ENCODE measurements around the gene SHC2. TPM values are rescaled to one million over a fixed set of nuclear protein-coding genes. Genes with fewer than 3 reads are reported as not detected.

SHC2 gene
- total and polyA plus RNA-seq, 9 of the 15 experiments (the other 6 are each of a cell fraction or from before 2014, with no cell fraction given): 0.14 to 0.36 (median 0.17) TPM; not detected in 5

- no peak for TF ChIP-seq MBD1 (CRISPR knock-in tag; IDR thresholded peaks at IDR 0.05)
- TF ChIP-seq ZNF592 (IDR thresholded peaks at IDR 0.05): no peak
- no peak for TF ChIP-seq XRCC5 (IDR thresholded peaks at IDR 0.05; ENCODE audit: low read depth, low read length)
- TF ChIP-seq YY1 (IDR thresholded peaks at IDR 0.05; ENCODE audit: borderline replicate concordance in 1 of 3, control insufficient read depth in 1 of 3, extremely low read depth in 1 of 3, insufficient read depth in 3 of 3, insufficient read length in 1 of 3, insufficient replicate concordance in 2 of 3, low read depth in 1 of 3, low read length in 2 of 3): no peak
- TF ChIP-seq ZNF239 (CRISPR knock-in tag; IDR thresholded peaks at IDR 0.05): no peak
- TF ChIP-seq THRB (CRISPR knock-in tag; conservative IDR thresholded peaks at IDR 0.05): no peak
These were observed 85.3 kb downstream of the SHC2 start (continued) for GRCh38 chr19:375395-376110.

Measured in K562 (cell line).